HG03571 (cell line): ENCODE measurements around the gene PTCH2.

Source experiments
- ATAC-seq: cut with Tn5 transposase; IDR thresholded peaks from one replicate; pipeline ENCODE4 v1.9.1; 2021; ENCODE audit not compliant: unreplicated experiment

Gene PTCH2

GRCh38 chr1:44785029-44785380 is 58.0 kb downstream of the PTCH2 start:
- ATAC-seq = no peak

GRCh38 chr1:44784094-44785028 is 58.7 kb downstream of the PTCH2 start:
- no peak for ATAC-seq

DNA sequence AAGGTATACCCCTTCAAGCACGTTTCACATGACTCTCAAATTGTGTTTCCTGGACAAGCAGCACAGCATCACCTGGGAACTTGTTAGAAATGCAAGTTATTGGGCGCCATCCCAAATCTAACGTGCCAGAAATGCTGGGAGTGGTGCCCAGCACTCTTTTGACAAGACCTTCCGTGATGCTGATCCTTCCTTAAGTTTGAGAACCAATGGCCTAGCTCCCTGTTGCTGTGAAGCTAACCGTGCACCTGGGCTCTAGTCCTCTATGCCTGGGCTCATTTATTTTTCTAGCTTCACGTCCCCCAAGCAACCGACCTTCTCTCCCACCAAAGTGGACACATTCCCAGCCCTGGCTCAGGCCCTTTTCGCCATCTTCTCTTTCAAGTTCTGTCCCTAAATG is 59.4 kb downstream of the PTCH2 start:
- ATAC-seq = no peak

DNA sequence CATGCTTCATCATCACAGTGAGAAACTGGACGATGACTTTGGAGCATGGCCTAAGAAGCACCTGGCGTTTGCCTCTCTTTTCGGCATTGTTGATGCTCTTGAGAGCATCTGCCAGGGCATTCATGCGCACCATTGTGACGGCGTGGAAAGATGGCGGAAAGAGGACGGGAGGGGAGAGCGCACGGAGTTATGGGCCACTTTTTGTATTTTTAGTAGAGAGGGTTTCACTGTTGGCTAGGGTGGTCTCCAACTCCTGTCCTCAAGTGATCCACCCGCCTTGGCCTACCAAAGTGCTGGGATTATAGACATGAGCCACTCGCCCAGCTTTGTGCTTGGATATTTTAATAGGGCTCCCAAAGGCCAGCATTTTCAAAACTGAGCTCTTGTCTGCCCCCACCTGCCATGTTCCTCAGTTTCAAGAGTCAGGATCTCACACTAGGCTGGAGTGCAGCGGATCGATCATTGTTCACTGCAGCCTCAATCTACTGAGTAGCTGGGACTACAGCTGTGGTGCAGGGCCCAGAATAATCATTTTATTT is 62.4 kb downstream of the PTCH2 start:
- no peak for ATAC-seq

- no peak for ATAC-seq
Observed at GRCh38 chr1:44778705-44779576, 64.1 kb downstream of the PTCH2 start.

GRCh38 chr1:44777969-44778635 is 65.0 kb downstream of the PTCH2 start:
- ATAC-seq = no peak

- no peak for ATAC-seq
Observed at GRCh38 chr1:44777547-44777946, 65.5 kb downstream of the PTCH2 start.

DNA sequence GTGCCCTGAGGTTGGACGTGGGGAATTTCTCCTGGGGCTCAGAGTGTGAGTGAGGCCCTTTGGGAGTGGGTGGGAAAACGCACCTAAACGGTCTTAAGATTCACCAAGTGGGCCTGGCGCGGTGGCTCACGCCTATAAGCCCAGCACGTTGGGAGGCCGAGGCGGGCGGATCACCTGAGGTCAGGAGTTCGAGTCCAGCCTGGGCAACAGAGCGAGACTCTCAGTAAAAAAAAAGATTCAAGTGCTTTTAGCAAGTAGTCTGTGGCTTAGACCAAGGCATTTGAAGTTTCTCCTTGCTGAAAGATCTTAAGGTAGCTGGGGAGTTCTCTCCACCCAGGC is 66.4 kb downstream of the PTCH2 start:
- no peak for ATAC-seq

DNA sequence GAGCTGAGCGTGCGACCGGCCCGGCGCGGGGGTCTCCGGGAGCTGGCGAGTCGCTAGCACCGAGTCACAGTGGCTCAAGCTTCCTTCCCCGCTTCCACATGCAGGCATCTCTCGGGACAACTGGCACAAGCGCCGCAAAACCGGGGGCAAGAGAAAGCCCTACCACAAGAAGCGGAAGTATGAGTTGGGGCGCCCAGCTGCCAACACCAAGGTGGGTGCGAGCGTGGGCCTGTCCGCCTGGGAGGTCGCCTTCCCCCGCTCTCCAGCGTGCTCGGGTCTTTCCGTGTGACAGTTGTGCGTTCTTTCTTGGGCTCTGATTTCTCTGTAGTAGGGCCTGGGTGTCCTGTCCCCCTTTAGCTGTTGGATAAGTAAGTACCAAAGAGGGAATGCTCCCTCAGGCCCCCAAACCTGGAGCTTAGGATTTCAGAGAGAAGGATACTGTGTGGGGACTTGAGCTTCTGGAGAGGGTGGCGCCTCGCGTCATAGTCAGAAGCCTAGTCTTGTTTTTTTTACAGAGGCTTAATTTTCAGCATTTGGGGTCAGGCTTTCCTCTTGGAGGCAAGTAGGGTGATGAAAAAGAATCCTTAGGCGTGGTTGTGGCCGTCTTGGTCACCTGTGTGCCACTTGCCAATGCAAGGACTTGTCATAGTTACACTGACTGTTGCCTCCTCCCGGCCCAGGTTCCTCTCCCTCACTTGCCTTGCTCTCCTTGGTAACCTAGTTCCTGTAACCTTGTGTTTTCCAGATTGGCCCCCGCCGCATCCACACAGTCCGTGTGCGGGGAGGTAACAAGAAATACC is 66.9 kb downstream of the PTCH2 start:
- no peak for ATAC-seq

DNA sequence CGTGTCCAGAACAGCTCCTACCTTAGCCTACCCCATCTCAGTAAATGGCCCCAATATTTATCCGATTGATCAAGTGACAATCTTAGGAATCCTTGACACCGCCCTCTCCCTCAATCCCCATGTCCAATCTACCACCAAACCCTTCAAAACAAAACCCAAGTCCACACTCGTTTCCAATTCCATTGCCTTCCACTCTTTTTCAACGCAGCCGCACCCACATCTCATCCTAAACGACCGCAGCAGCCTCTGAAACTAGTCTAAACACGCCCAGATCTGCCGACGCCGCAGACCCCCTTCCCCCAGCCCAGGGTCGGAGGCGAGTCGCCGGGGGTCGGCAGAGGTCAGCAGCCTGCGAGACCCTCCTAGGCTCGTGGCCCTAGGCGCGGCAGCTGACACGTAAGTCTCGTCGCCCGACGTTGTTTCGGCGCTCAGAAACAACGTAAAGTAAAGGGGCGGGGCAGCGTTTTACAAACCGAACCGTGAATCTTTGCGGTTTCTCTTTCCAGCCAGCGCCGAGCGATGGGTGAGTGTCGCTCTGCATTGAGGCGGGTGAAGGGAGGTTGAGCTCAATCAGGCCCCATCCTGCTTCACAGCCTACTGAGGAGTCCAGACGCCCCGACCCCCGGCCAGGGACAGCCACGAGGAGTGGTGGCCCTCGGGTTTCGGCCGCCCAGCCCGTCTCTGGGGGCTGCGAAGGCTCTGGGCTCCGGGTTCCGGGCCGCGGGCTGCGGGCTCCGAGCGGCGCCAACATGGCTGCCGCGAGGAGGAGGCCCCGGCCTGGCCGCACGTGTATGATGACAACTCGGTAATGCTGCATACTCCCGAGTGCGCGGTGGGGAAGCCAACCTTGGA is 67.7 kb downstream of the PTCH2 start, which contains the start of gene RPS8:
Gene RPS8, plus strand, starts transcription at position 463 of the 852 bp plus-strand sequence. Its CDS starts 57 bp downstream, at position 520.
- peak; percentile 79 for ATAC-seq
